Stimulated activated CD8-positive, alpha-beta memory T cell treated with anti-CD3 and anti-CD28 coated beads, Interleukin-2, amount 100 ng/mL, for 1 hour (primary cell): ENCODE measurements around the gene MALRD1.

Experiments
- DNase-seq, 2 donors: peaks; one replicate each; pipeline ENCODE4 v3.0.0-alpha.2; 2020; ENCODE audit warnings: low read depth in 2 of 2

MALRD1 gene

GRCh38 chr10:19107406-19107805 is 58.8 kb downstream of the MALRD1 start:
- no peak for DNase-seq

DNA sequence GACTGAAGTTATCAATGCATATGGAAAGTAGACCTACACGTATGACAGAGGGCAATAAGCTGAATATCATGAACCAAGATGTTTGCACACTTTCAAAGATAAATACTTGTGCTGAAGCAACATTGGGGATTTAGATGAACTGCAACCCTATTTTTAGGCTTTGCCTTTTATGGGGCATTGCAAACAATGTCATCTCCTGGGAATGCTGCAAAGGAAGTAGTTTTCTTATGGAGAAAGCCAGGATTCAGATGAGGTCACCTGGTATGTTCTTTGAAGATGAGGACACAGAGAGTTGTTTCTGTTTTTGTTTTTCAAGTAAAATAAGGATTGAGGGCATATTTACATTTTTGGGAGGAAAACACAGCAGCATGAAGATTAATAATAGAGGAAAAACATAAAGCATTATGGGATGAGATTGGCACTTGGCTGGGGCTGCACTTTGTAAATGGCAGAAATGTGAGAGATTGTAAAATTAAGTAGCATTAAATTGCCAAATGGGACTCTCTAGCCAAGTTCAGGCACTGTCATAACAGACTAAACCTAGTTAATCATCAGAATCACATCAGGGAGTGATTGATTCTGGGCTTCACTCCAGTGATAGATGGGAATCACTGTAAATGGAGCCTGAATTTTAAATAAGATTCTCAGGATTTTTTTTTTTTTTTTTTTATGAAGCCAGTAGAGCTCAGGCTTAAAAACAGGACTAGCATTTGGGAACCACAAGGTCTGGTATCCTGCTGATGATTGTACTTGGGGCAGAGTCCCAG is 63.1 kb downstream of the MALRD1 start:
- no peak for DNase-seq

DNA sequence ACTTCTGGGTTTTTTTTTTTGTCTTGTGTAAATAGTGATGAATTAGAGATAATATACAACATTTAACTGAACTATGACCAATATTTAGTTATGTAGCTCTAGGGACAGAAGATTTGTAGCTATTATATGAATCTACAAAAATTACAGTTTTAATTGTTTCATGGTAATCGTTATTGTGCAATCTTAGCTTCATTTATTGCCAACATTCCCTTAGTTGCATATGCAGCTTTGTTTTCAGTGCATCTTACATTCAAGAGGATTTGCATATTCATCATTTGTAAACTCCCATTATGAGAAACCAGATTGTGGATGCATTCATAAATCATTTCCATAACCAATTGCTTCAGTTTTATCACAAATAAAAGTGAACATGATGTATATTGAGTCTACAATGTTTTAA is 68.8 kb downstream of the MALRD1 start:
- no peak for DNase-seq

GRCh38 chr10:19119191-19119590 is 70.6 kb downstream of the MALRD1 start:
- no peak for DNase-seq

DNA sequence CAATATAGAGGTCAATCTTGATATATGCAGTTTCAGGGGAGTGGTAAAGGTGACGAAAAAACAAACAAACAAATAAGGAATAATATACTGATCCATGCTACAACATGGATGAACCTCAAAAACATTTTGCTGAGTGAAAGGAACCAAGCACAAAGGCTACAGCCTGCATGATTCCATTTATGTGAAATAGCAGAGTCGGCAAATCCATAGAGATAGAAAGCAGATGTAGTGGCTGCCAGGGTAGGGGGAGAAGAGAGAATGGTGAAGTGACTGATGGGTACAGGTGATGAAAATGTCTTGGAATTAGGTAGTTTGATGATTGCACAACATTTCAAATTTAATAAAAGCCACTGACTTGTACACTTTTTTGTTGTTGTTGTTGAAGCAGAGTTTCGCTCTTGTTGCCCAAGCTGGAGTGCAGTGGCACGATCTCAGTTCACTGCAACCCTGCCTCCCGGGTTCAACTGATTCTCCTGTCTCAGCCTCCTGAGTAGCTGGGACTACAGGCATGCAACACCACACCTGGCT is 71.8 kb downstream of the MALRD1 start:
- no peak for DNase-seq

- no peak for DNase-seq
Observed at GRCh38 chr10:19133992-19134391, 85.4 kb downstream of the MALRD1 start.

- DNase-seq: no peak
Observed at GRCh38 chr10:19142967-19143366, 94.4 kb downstream of the MALRD1 start.

- no peak for DNase-seq
Observed at GRCh38 chr10:19144206-19144605, 95.6 kb downstream of the MALRD1 start.

DNA sequence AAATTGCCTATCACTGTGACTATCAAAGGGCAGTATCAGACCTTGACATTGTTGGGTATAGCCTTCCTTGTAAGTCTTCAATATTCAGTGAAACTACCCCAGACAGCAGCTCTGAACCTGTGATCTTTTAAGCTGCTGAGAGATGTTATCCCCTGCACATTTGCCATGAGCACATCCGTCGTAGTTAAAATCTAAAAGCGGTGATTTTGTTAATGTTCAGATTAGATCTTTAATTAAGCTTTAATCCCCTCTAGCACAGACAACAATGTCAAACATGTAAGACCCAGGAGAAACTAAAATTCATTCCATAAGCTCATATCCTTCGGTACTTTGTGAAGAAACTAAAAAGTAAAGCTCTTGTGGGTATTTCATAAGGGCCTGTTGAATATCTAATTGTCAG is 105.8 kb downstream of the MALRD1 start:
- no peak for DNase-seq

DNA sequence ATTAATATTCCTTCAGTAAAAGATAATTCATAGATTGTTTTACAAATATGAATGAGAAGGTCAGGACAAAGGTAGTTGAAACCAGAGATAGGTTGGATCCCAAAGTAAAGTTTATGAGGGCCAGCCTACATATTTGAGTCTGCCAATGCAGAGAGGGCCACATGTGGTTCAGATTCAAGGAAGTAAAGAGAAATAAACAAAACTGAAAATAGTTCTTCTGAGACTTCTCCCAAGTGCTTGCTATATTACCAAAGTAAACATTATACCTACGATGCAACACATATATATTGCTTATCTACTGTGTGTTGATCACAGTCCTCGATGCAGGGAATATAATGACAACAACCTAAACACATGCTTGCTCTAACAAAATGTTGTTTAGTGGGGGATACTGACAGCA is 109.8 kb downstream of the MALRD1 start:
- no peak for DNase-seq

GRCh38 chr10:19158870-19159269 is 110.3 kb downstream of the MALRD1 start:
- DNase-seq: no peak

GRCh38 chr10:19164461-19164860 is 115.9 kb downstream of the MALRD1 start:
- no peak for DNase-seq

GRCh38 chr10:19168584-19168983 is 120.0 kb downstream of the MALRD1 start:
- no peak for DNase-seq

DNA sequence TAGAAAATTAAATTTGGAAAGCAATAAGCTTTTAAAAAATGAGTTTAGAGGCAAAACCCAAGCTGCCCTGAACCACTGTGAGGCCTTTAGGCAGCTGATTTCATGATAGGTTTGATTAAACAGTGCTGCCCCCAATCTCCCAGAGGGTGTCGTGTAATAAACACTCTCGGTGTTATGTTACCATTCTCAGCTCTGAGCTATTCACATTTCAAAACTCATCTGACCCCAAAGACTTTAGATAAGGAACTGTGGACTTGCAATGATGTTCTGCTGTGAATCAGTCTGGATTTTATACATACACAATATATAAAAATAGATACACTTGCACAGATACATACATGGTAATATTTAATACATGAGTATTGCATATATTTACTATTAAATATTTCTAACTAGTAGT is 120.4 kb downstream of the MALRD1 start:
- DNase-seq: no peak

DNA sequence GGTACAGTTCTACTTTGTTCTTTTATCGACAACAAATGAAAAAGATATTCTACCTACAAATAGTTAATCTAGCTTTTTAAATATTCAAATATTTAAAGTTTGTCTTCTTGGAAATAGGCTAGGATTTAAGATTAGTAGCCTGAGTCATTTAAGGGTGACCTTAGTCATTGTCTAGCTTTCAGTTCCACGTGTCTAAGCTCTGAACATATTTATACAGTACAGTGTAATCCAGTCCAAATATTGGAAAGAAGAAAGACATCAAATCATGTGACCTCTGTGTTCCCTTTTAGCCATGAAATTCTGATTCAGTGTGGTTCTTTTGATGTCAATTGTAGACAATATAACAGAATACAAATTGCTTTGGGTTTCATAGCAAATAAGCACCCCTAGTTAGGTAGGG is 121.1 kb downstream of the MALRD1 start:
- no peak for DNase-seq

- no peak for DNase-seq
Observed at GRCh38 chr10:19178675-19179074, 130.1 kb downstream of the MALRD1 start.

DNA sequence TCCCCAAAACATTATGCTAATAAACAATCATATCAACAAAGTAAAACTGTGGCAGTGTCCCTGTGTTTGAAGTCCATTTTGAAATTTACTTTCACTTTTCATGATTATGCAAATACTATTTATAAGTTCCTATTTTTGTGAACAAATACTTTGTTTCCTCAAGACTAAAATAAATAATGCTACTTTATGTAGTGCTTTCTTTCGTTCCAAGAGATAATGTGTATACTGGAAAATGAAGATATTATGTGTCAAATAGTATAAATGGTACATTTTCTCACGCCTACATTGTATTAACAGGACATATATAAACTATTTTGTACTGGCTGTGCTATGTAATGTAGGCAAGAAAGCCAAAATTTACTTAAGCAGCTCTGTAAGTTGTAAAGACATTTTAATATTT is 136.3 kb downstream of the MALRD1 start:
- DNase-seq: no peak

- no peak for DNase-seq
Observed at GRCh38 chr10:19194866-19195265, 146.3 kb downstream of the MALRD1 start.

GRCh38 chr10:19195698-19196097 is 147.1 kb downstream of the MALRD1 start:
- no peak for DNase-seq

DNA sequence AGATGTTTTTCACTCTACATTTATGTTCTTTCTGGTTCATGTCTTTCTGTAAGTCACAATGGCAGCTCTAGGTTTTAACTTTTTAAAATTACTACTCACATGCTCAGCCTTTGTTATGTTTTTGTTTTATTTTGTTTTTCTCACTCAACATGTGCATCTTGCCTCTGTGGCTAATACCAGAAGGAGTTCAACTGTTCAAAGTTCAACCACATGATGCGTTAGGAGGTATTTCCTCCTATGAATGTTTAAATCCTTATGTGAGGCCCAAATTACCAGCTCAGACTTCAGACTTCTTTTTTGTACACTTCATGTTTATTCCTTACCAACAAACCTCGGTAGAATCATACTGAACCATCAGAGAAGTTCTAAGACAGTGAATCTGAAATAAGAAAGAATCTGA is 151.6 kb downstream of the MALRD1 start:
- no peak for DNase-seq

DNA sequence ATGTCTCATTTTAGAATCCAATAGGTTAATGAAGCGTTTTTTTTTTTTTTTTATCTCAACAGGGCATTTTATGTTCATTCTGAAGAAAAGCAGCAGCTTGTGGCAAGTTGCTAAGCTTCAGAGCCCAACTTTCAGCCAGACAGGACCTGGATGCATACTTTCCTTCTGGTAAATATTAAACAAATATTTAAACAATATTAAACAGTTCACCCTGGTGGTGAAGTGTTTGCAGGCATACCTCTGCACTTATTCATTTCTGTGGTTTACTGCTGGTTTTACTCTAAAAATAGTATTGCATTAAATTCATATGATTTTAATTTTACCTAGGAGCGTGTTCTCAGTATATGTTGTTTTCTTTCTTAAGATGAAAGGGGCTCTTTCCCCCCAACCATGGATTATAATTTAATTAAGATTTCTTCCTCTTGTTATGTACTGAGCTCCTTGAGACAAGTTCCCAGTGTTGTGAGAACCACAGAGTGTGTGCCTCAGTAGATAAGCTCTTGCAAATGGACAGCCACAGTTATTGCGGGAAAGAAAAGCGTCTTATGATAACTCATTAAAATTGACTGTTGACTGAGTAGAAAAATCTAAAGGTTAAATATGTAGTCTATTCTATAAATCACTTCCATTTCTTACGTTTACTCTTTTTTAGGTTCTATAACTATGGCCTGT is 155.8 kb downstream of the MALRD1 start:
- DNase-seq: no peak

- no peak for DNase-seq
Observed at GRCh38 chr10:19209319-19209718, 160.7 kb downstream of the MALRD1 start.

DNA sequence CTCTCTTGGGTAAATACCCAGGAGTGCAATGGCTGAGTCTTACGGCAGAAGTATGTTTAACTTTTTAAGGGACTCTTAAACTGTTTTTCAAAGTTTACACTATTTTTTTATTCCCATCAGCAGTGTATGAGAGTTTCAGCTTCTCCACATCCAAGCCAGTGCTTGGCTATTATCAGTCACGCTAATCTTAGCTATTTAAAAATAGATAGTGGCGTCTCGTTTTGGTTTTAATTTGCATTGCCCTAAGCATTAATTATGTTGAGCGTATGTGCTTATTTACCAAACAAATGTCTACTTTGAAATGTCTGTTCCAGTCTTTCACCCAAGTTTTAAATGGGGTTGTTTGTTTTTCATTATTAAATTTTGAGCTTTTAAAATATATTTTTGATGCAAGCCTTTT is 164.0 kb downstream of the MALRD1 start:
- DNase-seq: no peak
